ENCODE data around the gene AURKAIP1. TPM values are rescaled to one million over a fixed set of nuclear protein-coding genes. Genes with fewer than 3 reads are reported as not detected.

The AURKAIP1 gene
- total and polyA plus RNA-seq, 9 of the 15 experiments (the other 6 are each of a cell fraction or from before 2014, with no cell fraction given), result 7.8 to 478 (median 92.0) TPM

DNA sequence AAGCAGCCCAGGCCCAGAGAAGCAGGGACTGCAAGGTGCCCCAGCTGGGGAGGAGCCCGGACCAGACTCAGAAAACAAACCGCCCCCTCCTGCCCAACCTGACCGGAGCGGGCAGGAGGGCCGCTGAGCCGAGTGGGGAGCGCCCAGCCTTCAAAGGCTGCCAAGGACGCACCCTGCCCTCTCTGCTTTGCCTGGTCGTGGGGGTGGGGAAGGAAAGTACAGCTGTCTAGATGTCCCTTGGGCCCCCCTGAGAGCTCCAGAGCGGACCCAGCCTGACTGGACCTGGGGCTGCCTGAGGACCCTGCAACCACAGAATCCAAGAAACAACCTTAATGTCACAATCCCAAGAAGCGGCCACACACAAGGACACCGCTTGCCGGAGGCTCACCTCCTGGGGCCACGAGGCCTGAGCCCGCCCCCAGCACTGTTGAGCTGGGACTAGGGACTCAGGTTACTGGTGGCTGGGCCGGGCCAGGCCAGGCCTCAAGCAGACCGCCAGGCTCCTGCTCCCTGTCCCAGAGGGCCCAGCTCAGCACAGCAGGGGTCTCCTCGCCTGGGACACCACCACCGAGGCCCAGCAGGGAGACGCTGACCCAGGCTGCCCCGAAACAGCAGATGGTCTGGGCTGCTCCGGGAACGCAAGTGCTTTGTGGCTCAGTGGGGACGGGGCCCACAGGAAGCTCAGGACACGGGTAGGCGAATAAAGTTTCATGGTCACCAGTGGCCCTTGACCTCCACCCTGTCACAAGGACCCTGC lies 27.2 kb downstream of the AURKAIP1 start (continued):
- TF ChIP-seq, protein P1, sequence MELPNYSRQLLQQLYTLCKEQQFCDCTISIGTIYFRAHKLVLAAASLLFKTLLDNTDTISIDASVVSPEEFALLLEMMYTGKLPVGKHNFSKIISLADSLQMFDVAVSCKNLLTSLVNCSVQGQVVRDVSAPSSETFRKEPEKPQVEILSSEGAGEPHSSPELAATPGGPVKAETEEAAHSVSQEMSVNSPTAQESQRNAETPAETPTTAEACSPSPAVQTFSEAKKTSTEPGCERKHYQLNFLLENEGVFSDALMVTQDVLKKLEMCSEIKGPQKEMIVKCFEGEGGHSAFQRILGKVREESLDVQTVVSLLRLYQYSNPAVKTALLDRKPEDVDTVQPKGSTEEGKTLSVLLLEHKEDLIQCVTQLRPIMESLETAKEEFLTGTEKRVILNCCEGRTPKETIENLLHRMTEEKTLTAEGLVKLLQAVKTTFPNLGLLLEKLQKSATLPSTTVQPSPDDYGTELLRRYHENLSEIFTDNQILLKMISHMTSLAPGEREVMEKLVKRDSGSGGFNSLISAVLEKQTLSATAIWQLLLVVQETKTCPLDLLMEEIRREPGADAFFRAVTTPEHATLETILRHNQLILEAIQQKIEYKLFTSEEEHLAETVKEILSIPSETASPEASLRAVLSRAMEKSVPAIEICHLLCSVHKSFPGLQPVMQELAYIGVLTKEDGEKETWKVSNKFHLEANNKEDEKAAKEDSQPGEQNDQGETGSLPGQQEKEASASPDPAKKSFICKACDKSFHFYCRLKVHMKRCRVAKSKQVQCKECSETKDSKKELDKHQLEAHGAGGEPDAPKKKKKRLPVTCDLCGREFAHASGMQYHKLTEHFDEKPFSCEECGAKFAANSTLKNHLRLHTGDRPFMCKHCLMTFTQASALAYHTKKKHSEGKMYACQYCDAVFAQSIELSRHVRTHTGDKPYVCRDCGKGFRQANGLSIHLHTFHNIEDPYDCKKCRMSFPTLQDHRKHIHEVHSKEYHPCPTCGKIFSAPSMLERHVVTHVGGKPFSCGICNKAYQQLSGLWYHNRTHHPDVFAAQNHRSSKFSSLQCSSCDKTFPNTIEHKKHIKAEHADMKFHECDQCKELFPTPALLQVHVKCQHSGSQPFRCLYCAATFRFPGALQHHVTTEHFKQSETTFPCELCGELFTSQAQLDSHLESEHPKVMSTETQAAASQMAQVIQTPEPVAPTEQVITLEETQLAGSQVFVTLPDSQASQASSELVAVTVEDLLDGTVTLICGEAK (IDR thresholded peaks at IDR 0.05), result peak; percentile 71
- TF ChIP-seq, protein P1 (CRISPR knock-in tag; IDR thresholded peaks at IDR 0.05), result no peak
- TF ChIP-seq, protein P2, sequence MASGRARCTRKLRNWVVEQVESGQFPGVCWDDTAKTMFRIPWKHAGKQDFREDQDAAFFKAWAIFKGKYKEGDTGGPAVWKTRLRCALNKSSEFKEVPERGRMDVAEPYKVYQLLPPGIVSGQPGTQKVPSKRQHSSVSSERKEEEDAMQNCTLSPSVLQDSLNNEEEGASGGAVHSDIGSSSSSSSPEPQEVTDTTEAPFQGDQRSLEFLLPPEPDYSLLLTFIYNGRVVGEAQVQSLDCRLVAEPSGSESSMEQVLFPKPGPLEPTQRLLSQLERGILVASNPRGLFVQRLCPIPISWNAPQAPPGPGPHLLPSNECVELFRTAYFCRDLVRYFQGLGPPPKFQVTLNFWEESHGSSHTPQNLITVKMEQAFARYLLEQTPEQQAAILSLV (tag; IDR thresholded peaks at IDR 0.05), result no peak
- TF ChIP-seq MEF2A (IDR thresholded peaks at IDR 0.05; ENCODE audit: control insufficient read depth, low read depth, low read length), result no peak
- no peak for TF ChIP-seq E2F3 (CRISPR knock-in tag; IDR thresholded peaks at IDR 0.05)
- no peak for TF ChIP-seq ZBTB1 (CRISPR knock-in tag; IDR thresholded peaks at IDR 0.05; ENCODE audit: borderline replicate concordance, low read depth)
- no peak for TF ChIP-seq TSHZ1 (CRISPR knock-in tag; IDR thresholded peaks at IDR 0.05)
- TF ChIP-seq BHLHE40 (IDR thresholded peaks at IDR 0.05; ENCODE audit: low read length), result no peak
- no peak for TF ChIP-seq MECOM (CRISPR knock-in tag; IDR thresholded peaks at IDR 0.05)
- TF ChIP-seq SMARCB1 (IDR thresholded peaks at IDR 0.05; ENCODE audit: insufficient read length, low read depth), result no peak
- no peak for TF ChIP-seq SRSF7 (optimal IDR thresholded peaks at IDR 0.05; ENCODE audit: low read depth, low read length)
- TF ChIP-seq JUN (IDR thresholded peaks at IDR 0.05; ENCODE audit: borderline replicate concordance, low read depth, low read length), result no peak
- peak; percentile 54; the same call in 1 of the 2 replicates for TF ChIP-seq JUN (CRISPR knock-in tag; IDR thresholded peaks at IDR 0.05; ENCODE audit: borderline replicate concordance)
- TF ChIP-seq FIP1L1 (IDR thresholded peaks at IDR 0.05; ENCODE audit: low read depth, low read length, poor library complexity, severe bottlenecking), result peak; percentile 54

Data from K562 (cell line).